ENCODE data around the gene KSR2.

GRCh38 chr12:117914686-117915085 is 54.1 kb downstream of the KSR2 start:
- TF ChIP-seq GATA2 (IDR thresholded peaks at IDR 0.05; ENCODE audit: low read depth, low read length) (no peak), GATA3 (IDR thresholded peaks at IDR 0.05; ENCODE audit: low read depth, low read length) (no peak)
